Transverse colon (tissue), 4 donors: ENCODE results near the gene GRM6.

ENCODE experiments used
- EP300 ChIP-seq: sonication (generic); formaldehyde crosslinking; IDR thresholded peaks from one replicate; pipeline ENCODE4 v1.6.1; 2017; ENCODE audit warnings: antibody characterized with exemption, low read depth
- POLR2A ChIP-seq: fragments of 450-650 bp; IDR thresholded peaks from one replicate; pipeline ENCODE4 v1.6.1; 2016; ENCODE audit warnings: antibody characterized with exemption, mild to moderate bottlenecking, moderate library complexity
- POLR2AphosphoS5 ChIP-seq, 3 donors: sonication (generic); formaldehyde crosslinking; IDR thresholded peaks; one replicate each; pipeline ENCODE4 v1.6.1; 2016; ENCODE audit warnings: antibody characterized with exemption in 3 of 3
- TF ChIP-seq, protein P1 (sequence below), 5 experiments: fragments of 200-600 bp in 3 of 5; fragments of 450-650 bp in 2 of 5; sonication (generic) in 3 of 5; IDR thresholded peaks; 1 replicate in 2 of 5; 2 replicates in 3 of 5; pipeline ENCODE4 v1.5.1; 2016 to 2017; ENCODE audit warnings: antibody characterized with exemption in 5 of 5, inconsistent platforms in 3 of 5, mild to moderate bottlenecking in 2 of 5, moderate library complexity in 1 of 5

DNA sequence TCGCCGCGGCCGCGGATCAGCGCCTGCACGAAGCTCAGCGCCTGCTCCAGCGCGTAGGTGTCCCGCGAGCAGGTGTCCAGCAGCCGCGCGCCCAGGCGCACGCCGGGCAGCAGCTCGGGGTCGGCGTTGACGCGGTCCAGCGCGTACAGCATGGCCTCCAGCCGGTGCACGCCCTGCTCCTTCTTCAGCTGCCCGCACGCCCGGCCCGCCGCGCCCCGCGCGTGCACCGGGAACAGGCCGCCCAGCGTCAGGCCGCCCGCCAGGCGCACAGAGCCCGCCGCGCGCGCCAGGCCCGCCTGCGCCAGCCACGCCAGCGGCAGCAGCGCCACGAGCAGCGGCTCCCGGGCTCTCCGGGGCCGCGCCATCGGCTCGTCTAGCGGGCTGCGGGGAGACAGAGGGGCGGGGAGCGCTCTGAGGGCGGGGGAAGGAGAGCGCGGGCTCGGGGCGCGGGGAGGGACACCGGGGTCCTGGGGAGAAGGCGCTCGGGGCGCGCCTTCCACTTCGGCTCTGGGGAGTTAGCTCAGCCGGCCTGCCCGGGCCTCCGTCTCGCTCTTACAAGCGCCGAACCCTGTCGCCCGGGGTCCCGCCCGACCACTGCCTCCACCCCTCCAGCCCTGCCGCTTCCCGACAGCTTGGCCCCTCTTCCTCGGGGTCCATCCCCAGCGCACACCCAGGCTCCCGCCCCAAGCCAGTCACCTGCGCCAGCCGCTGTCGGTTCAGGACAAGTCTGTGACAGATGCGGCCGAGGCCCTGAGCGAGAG is at the start of gene GRM6:
- TF ChIP-seq, protein P1, sequence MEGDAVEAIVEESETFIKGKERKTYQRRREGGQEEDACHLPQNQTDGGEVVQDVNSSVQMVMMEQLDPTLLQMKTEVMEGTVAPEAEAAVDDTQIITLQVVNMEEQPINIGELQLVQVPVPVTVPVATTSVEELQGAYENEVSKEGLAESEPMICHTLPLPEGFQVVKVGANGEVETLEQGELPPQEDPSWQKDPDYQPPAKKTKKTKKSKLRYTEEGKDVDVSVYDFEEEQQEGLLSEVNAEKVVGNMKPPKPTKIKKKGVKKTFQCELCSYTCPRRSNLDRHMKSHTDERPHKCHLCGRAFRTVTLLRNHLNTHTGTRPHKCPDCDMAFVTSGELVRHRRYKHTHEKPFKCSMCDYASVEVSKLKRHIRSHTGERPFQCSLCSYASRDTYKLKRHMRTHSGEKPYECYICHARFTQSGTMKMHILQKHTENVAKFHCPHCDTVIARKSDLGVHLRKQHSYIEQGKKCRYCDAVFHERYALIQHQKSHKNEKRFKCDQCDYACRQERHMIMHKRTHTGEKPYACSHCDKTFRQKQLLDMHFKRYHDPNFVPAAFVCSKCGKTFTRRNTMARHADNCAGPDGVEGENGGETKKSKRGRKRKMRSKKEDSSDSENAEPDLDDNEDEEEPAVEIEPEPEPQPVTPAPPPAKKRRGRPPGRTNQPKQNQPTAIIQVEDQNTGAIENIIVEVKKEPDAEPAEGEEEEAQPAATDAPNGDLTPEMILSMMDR (IDR thresholded peaks at IDR 0.05) = no peak
- TF ChIP-seq POLR2A (no peak), EP300 (no peak), POLR2AphosphoS5 (IDR thresholded peaks at IDR 0.05) (no peak)
